ENCODE measurements around the gene ANXA6. TPM values are rescaled to one million over a fixed set of nuclear protein-coding genes. Genes with fewer than 3 reads are reported as not detected.

Gene ANXA6
- polyA plus RNA-seq, 3 donors = 60.6 to 124 (median 93.5) TPM

DNA sequence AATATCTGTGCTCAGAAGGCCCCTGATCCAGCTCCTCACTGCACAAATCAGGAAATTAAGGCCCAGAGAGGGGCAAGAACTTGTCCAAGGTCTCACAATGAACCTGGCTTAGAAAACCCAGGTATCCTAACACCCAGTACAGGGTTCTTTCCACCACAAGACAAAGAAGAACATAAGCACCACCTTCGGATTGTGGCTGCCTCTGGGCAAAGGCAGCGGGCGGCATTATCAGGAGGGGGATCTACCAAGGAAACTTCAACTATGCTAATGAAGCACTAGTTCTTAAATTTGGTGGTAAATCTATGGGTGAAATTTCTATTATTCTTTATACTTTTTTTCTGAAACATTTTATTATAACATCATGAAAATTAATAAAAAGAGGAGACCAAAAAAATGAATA lies 17.9 kb downstream of the ANXA6 start:
- peaks cover 89 to 96% of the 10 kb centered on the region in 2 donors for H3K36me3 ChIP-seq (replicated peaks in 1 of 2; ENCODE audit: control insufficient read depth in 1 of 2, insufficient read depth in 2 of 2, low read length in 2 of 2)
- no peak overlapping the region for H3K9ac ChIP-seq (ENCODE audit: insufficient read depth, low read length, poor library complexity, severe bottlenecking)
- TF ChIP-seq, protein P1, sequence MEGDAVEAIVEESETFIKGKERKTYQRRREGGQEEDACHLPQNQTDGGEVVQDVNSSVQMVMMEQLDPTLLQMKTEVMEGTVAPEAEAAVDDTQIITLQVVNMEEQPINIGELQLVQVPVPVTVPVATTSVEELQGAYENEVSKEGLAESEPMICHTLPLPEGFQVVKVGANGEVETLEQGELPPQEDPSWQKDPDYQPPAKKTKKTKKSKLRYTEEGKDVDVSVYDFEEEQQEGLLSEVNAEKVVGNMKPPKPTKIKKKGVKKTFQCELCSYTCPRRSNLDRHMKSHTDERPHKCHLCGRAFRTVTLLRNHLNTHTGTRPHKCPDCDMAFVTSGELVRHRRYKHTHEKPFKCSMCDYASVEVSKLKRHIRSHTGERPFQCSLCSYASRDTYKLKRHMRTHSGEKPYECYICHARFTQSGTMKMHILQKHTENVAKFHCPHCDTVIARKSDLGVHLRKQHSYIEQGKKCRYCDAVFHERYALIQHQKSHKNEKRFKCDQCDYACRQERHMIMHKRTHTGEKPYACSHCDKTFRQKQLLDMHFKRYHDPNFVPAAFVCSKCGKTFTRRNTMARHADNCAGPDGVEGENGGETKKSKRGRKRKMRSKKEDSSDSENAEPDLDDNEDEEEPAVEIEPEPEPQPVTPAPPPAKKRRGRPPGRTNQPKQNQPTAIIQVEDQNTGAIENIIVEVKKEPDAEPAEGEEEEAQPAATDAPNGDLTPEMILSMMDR (IDR thresholded peaks at IDR 0.05) = no peak
- H3K27me3 Mint-ChIP-seq (ENCODE audit: low read depth in 3 of 3) = no peaks in the 10 kb centered on the region
- DNase-seq = no peak
- H2AFZ ChIP-seq (ENCODE audit: insufficient read depth, low read depth, low read length, poor library complexity, severe bottlenecking) = no peak overlapping the region
- H3K79me2 ChIP-seq (ENCODE audit: insufficient read depth, low read length) = peaks cover 76% of the 10 kb centered on the region
- H3K4me3 ChIP-seq (replicated peaks in 1 of 3; ENCODE audit: low read depth in 2 of 3, low read length in 3 of 3) = no peak overlapping the region
- no peaks in the 10 kb centered on the region for H3K9me3 ChIP-seq (replicated peaks in 1 of 2; ENCODE audit: control insufficient read depth in 1 of 2, insufficient read depth in 1 of 2, low read length in 2 of 2)
- intact Hi-C loops (cut with micrococcal nuclease) = no loop called here
- H3K4me2 ChIP-seq (replicated peaks; ENCODE audit: extremely low read depth, low read length, poor library complexity, severe bottlenecking) = no peak overlapping the region
- no peak overlapping the region for H3K4me3 Mint-ChIP-seq
- no peak overlapping the region for H3K27ac ChIP-seq (ENCODE audit: low read depth in 1 of 2, low read length in 2 of 2)
- H3K36me3 Mint-ChIP-seq = peaks cover 71 to 95% of the 10 kb centered on the region in 2 donors
- H3K9me3 Mint-ChIP-seq = peaks cover 0 to 4% (median 0%) of the 10 kb centered on the region in 7 donors
- peak overlapping the region in 3 of 7 donors; percentile 16 to 38 (median 21) for H3K27ac Mint-ChIP-seq
- H3K4me1 Mint-ChIP-seq = peaks cover 78% of the 10 kb centered on the region
- H4K20me1 ChIP-seq (ENCODE audit: insufficient read depth, low read length) = peaks cover 55% of the 10 kb centered on the region
- peaks cover 16 to 23% of the 10 kb centered on the region in 2 donors for H3K4me1 ChIP-seq (ENCODE audit: control insufficient read depth in 1 of 2, insufficient read depth in 2 of 2, low read length in 2 of 2)
- no CpG with 5 or more reads among the region's 3 CpGs for WGBS (ENCODE audit: insufficient coverage)
- no peaks in the 10 kb centered on the region for H3K27me3 ChIP-seq (ENCODE audit: control insufficient read depth in 2 of 2, insufficient read depth in 2 of 2, low read length in 2 of 2)

DNA sequence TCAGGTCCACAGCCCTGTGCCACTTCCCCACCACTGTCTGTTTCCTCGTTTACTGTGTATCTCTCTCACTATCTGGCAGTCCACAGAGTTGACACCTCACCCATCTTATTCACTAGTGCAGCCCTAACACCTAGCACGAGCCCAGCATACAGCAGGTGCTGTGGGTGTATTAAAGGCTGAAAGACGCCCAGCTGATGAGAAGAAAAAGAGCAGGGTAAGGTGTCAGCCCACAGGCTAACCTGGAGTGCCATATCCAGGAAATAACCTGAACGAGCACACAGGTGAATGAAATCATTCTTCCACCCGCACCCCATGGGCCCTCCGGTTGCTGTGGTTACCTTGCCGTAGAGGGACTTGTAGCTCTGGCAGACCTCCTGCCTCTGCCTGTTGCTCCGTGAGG lies 18.6 kb downstream of the ANXA6 start:
- H3K4me1 ChIP-seq (ENCODE audit: control insufficient read depth in 1 of 2, insufficient read depth in 2 of 2, low read length in 2 of 2) = peaks cover 22 to 29% of the 10 kb centered on the region in 2 donors
- peaks cover 87 to 96% of the 10 kb centered on the region in 2 donors for H3K36me3 ChIP-seq (replicated peaks in 1 of 2; ENCODE audit: control insufficient read depth in 1 of 2, insufficient read depth in 2 of 2, low read length in 2 of 2)
- Mint-ChIP-seq H3K27me3 (ENCODE audit: low read depth in 3 of 3) (no peaks in the 10 kb centered on the region), H3K4me1 (peaks cover 78% of the 10 kb centered on the region), H3K36me3 (peaks cover 71 to 95% of the 10 kb centered on the region in 2 donors), H3K4me3 (no peak overlapping the region), H3K9me3 (peaks cover 0 to 6% (median 0%) of the 10 kb centered on the region in 7 donors), H3K27ac (peak overlapping the region in 3 of 7 donors; percentile 16 to 55 (median 17))
- intact Hi-C loops (cut with micrococcal nuclease) = no loop called here
- no peak overlapping the region for H2AFZ ChIP-seq (ENCODE audit: insufficient read depth, low read depth, low read length, poor library complexity, severe bottlenecking)
- peaks cover 71% of the 10 kb centered on the region for H3K79me2 ChIP-seq (ENCODE audit: insufficient read depth, low read length)
- 95% methylated on average over 7 of the region's 8 CpGs for WGBS (ENCODE audit: insufficient coverage)
- H3K4me3 ChIP-seq (replicated peaks in 1 of 3; ENCODE audit: low read depth in 2 of 3, low read length in 3 of 3) = no peak overlapping the region
- DNase-seq = no peak
- H3K9ac ChIP-seq (ENCODE audit: insufficient read depth, low read length, poor library complexity, severe bottlenecking) = no peak overlapping the region
- H3K27me3 ChIP-seq (ENCODE audit: control insufficient read depth in 2 of 2, insufficient read depth in 2 of 2, low read length in 2 of 2) = no peaks in the 10 kb centered on the region
- peaks cover 49% of the 10 kb centered on the region for H4K20me1 ChIP-seq (ENCODE audit: insufficient read depth, low read length)
- no peak overlapping the region for H3K27ac ChIP-seq (ENCODE audit: low read depth in 1 of 2, low read length in 2 of 2)
- H3K4me2 ChIP-seq (replicated peaks; ENCODE audit: extremely low read depth, low read length, poor library complexity, severe bottlenecking) = no peak overlapping the region
- no peaks in the 10 kb centered on the region for H3K9me3 ChIP-seq (replicated peaks in 1 of 2; ENCODE audit: control insufficient read depth in 1 of 2, insufficient read depth in 1 of 2, low read length in 2 of 2)
- TF ChIP-seq, protein P1 (IDR thresholded peaks at IDR 0.05) = no peak

Measured in CD14-positive monocyte (primary cell).